Activated naive CD8-positive, alpha-beta T cell (primary cell): ENCODE results near the gene ECHDC1.

Source experiments
- H3K27ac Mint-ChIP-seq: one replicate; pipeline ENCODE4 v1.8.0; 2021; ENCODE audit warnings: mixed read lengths
- H3K27me3 Mint-ChIP-seq: one replicate; pipeline ENCODE4 v1.8.0; 2021; ENCODE audit warnings: mixed read lengths
- H3K36me3 Mint-ChIP-seq: one replicate; pipeline ENCODE4 v1.8.0; 2021; ENCODE audit warnings: mixed read lengths
- H3K4me1 Mint-ChIP-seq: one replicate; pipeline ENCODE4 v1.8.0; 2021; ENCODE audit warnings: low read depth, mixed read lengths
- H3K4me3 Mint-ChIP-seq: one replicate; pipeline ENCODE4 v1.8.0; 2021; ENCODE audit warnings: mild to moderate bottlenecking, mixed read lengths
- H3K9me3 Mint-ChIP-seq: one replicate; pipeline ENCODE4 v1.8.0; 2021; ENCODE audit warnings: low read depth, mixed read lengths

Gene ECHDC1

DNA sequence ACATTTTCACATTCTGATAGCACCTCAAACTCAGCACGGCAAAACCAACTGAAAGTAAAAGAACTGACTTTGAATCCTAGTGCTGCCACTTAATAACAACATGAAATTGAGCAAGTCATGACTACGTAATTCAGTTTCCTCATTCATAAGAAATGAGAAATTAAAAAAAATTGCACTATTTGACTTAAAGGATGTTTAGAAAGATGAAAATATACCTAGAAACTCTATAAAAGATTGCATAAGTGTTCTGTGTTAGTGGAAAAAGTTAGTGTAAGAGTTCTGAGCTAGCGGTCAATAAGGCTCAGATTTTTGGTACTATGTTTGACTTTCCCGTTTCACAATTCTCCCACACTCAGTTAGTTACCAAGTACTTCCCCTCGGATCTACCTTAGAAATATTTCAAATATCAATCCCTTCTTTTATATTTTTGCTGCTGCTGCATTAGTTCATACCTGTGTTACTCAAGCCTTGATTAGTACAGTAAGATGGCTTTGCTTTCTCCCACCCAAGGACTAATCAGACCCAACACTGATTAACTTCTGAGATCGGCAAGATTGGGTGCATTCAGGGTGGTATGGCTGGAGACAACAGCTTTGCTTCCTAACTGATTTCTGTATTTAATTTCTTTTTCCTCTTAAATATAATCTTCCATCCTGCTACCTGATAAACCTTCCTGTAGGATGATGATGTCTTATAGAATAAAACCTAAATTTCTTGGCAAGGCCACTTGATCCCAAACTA lies 25.9 kb downstream of the ECHDC1 start:
- Mint-ChIP-seq H3K27me3 (no peaks in the 10 kb centered on the region), H3K36me3 (peaks cover 11% of the 10 kb centered on the region), H3K27ac (peak overlapping the region; percentile 72), H3K4me1 (peaks cover 22% of the 10 kb centered on the region), H3K4me3 (no peak overlapping the region), H3K9me3 (no peaks in the 10 kb centered on the region)

DNA sequence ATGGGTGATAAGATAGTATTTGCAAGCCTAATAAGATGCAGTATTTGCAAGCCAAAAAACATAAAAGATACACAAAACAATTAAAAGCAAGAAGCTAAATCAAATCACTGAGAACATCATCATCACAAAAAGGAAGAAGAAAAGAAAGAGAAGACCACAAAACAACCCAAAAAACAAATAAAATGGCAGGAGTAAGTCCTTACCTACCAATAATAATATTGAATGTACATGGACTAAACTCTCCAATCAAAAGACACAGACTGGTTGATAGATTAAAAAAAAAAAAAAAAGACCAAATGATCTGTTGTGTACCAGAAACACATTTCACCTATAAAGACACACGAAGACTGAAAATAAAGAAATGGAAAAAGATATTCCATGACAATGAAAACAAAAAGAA lies 37.7 kb downstream of the ECHDC1 start:
- H3K27me3 Mint-ChIP-seq, result no peaks in the 10 kb centered on the region
- no peak overlapping the region for H3K4me3 Mint-ChIP-seq
- H3K36me3 Mint-ChIP-seq, result peaks cover 30% of the 10 kb centered on the region
- peaks cover 63% of the 10 kb centered on the region for H3K4me1 Mint-ChIP-seq
- H3K9me3 Mint-ChIP-seq, result peaks cover 10% of the 10 kb centered on the region
- no peak overlapping the region for H3K27ac Mint-ChIP-seq

DNA sequence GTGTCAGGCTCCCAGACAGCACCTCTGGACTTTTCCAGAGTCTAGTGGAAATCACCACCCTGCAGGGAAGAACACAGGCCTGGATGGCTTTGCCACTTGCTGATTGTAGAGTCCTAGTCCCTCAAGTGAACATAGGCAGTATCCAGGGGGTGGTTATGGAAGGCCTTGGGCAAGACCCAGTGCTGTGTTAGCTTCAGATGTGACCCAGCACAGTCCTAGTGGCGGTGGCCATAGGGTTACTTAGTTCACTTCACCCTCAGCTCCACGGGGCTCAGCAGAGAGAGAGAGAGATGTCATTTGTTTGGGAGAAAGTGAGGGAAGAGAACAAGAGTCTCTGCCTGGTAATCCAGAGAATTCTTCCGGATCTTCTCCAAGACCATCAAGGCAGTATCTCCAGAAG lies 39.5 kb downstream of the ECHDC1 start:
- H3K4me3 Mint-ChIP-seq, result no peak overlapping the region
- H3K36me3 Mint-ChIP-seq, result peaks cover 18% of the 10 kb centered on the region
- H3K27me3 Mint-ChIP-seq, result no peaks in the 10 kb centered on the region
- peaks cover 10% of the 10 kb centered on the region for H3K9me3 Mint-ChIP-seq
- H3K4me1 Mint-ChIP-seq, result peaks cover 57% of the 10 kb centered on the region
- peak overlapping the region; percentile 61 for H3K27ac Mint-ChIP-seq

- no peaks in the 10 kb centered on the region for H3K27me3 Mint-ChIP-seq
- peak overlapping the region; percentile 61 for H3K27ac Mint-ChIP-seq
- peaks cover 51% of the 10 kb centered on the region for H3K4me1 Mint-ChIP-seq
- no peak overlapping the region for H3K4me3 Mint-ChIP-seq
- peaks cover 5% of the 10 kb centered on the region for H3K9me3 Mint-ChIP-seq
- peaks cover 13% of the 10 kb centered on the region for H3K36me3 Mint-ChIP-seq
Observed at GRCh38 chr6:127302728-127303660, 40.4 kb downstream of the ECHDC1 start.

DNA sequence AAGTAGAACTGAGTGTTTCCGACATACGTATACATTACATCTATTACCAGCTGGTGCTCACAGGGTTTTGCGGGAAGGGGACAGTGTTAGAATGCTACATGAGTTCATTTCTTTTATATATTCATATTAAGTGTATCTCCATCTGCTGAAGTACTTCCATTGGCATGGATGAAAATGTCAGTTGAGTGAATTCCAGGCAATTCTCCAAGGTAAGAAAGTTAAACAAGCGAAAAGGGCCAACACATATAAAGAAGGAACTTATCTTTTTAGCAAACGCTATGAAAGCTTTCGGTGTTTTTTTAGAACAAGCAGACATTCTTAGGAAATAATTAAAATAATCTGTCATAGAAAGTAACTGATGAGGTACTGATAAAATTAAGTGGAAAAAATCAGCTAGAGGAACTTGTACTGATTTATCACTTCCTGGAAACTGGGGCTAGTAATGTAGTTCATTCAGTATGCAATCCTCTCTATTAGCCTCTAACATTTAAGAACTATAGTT lies 42.2 kb downstream of the ECHDC1 start:
- Mint-ChIP-seq H3K4me1 (peaks cover 46% of the 10 kb centered on the region), H3K9me3 (no peaks in the 10 kb centered on the region), H3K27me3 (no peaks in the 10 kb centered on the region), H3K4me3 (peak overlapping the region; percentile 48), H3K36me3 (peaks cover 6% of the 10 kb centered on the region), H3K27ac (peak overlapping the region; percentile 86)

DNA sequence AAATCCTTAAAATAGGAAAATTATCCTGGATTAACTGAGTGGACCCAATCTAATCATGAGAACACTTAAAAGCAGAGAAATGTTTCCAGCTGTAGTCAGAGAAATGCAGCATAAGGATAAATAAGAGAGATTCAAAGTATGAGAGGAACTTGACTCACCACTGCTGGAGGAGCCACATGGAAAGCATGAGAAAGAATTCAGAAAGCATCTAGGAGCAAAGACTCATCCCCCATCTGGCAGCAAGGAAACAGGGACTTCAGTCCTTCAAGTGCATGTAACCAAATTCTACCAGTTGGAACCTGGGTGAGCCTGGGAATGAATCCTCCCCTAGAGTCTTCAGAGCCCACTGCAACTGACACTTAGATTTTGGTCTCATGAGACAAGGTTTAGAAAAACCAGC lies 43.0 kb downstream of the ECHDC1 start:
- Mint-ChIP-seq H3K36me3 (peaks cover 2% of the 10 kb centered on the region), H3K27me3 (no peaks in the 10 kb centered on the region), H3K9me3 (no peaks in the 10 kb centered on the region), H3K27ac (peak overlapping the region; percentile 55), H3K4me1 (peaks cover 39% of the 10 kb centered on the region), H3K4me3 (no peak overlapping the region)

GRCh38 chr6:127299522-127300240 lies 43.7 kb downstream of the ECHDC1 start:
- H3K9me3 Mint-ChIP-seq, result no peaks in the 10 kb centered on the region
- H3K27ac Mint-ChIP-seq, result peak overlapping the region; percentile 55
- no peaks in the 10 kb centered on the region for H3K27me3 Mint-ChIP-seq
- peaks cover 33% of the 10 kb centered on the region for H3K4me1 Mint-ChIP-seq
- no peak overlapping the region for H3K4me3 Mint-ChIP-seq
- H3K36me3 Mint-ChIP-seq, result peaks cover 2% of the 10 kb centered on the region

- H3K4me3 Mint-ChIP-seq, result no peak overlapping the region
- H3K4me1 Mint-ChIP-seq, result peaks cover 24% of the 10 kb centered on the region
- no peak overlapping the region for H3K27ac Mint-ChIP-seq
- no peaks in the 10 kb centered on the region for H3K9me3 Mint-ChIP-seq
- no peaks in the 10 kb centered on the region for H3K27me3 Mint-ChIP-seq
- H3K36me3 Mint-ChIP-seq, result peaks cover 2% of the 10 kb centered on the region
Observed at GRCh38 chr6:127298475-127298874, 44.9 kb downstream of the ECHDC1 start.

GRCh38 chr6:127297502-127298070 lies 45.8 kb downstream of the ECHDC1 start:
- H3K4me3 Mint-ChIP-seq, result no peak overlapping the region
- H3K27me3 Mint-ChIP-seq, result no peaks in the 10 kb centered on the region
- no peaks in the 10 kb centered on the region for H3K9me3 Mint-ChIP-seq
- H3K4me1 Mint-ChIP-seq, result peaks cover 27% of the 10 kb centered on the region
- H3K36me3 Mint-ChIP-seq, result peaks cover 5% of the 10 kb centered on the region
- H3K27ac Mint-ChIP-seq, result peak overlapping the region; percentile 58

DNA sequence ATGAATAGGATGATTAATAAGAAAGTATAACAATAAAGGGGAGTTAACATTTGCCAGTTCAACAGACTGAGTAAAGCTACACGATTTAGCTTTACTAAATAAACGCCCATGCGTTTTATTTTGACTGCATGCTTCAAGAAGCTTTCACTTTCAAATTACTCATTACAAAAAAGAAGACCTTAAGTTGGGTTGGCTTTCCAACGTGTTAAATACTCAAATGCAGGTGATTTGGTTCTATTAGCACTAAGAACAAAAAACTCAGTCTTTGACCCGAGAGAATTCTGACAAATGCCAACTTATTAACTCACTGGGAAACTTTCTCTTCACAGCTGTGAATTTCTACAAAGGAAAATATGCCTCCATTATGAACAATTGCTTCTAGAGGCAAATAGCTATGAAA lies 51.9 kb downstream of the ECHDC1 start:
- Mint-ChIP-seq H3K9me3 (no peaks in the 10 kb centered on the region), H3K4me3 (peak overlapping the region; percentile 27), H3K27ac (peak overlapping the region; percentile 74), H3K27me3 (no peaks in the 10 kb centered on the region), H3K36me3 (peaks cover 9% of the 10 kb centered on the region), H3K4me1 (peaks cover 42% of the 10 kb centered on the region)

GRCh38 chr6:127290391-127291265 lies 52.8 kb downstream of the ECHDC1 start:
- H3K27me3 Mint-ChIP-seq, result no peaks in the 10 kb centered on the region
- H3K36me3 Mint-ChIP-seq, result peaks cover 14% of the 10 kb centered on the region
- no peak overlapping the region for H3K4me3 Mint-ChIP-seq
- H3K27ac Mint-ChIP-seq, result peak overlapping the region; percentile 74
- no peaks in the 10 kb centered on the region for H3K9me3 Mint-ChIP-seq
- peaks cover 42% of the 10 kb centered on the region for H3K4me1 Mint-ChIP-seq

- Mint-ChIP-seq H3K27ac (peak overlapping the region; percentile 74), H3K4me1 (peaks cover 43% of the 10 kb centered on the region), H3K4me3 (no peak overlapping the region), H3K27me3 (no peaks in the 10 kb centered on the region), H3K36me3 (peaks cover 18% of the 10 kb centered on the region), H3K9me3 (no peaks in the 10 kb centered on the region)
Observed at GRCh38 chr6:127289934-127290333, 53.5 kb downstream of the ECHDC1 start.

DNA sequence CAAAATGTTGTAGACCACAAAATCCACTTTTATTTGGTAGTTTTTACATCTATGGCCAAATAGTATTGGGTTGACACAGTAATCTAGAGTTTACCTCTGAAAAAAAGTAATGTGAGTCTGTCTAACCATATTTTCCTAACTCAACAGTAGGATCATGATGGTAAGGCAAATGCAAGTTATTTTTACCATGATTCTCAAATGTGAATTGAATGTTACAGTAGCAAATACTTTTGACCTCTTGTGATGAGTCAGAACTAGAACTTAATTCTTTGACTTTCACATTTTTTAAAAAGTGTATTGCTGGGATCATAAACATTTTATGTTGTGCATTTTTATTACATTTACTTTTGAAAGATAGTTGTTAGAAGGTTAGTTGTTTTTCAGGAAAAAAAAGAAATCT lies 54.7 kb downstream of the ECHDC1 start:
- H3K36me3 Mint-ChIP-seq, result peaks cover 25% of the 10 kb centered on the region

GRCh38 chr6:127282184-127282583 lies 61.2 kb downstream of the ECHDC1 start:
- H3K9me3 Mint-ChIP-seq, result no peaks in the 10 kb centered on the region
- peaks cover 22% of the 10 kb centered on the region for H3K36me3 Mint-ChIP-seq
- no peak overlapping the region for H3K4me3 Mint-ChIP-seq
- no peaks in the 10 kb centered on the region for H3K27me3 Mint-ChIP-seq
- peaks cover 16% of the 10 kb centered on the region for H3K4me1 Mint-ChIP-seq
- H3K27ac Mint-ChIP-seq, result no peak overlapping the region

More for the DNA sequence above, 54.7 kb downstream of the ECHDC1 start:
- Mint-ChIP-seq H3K27me3 (no peaks in the 10 kb centered on the region), H3K9me3 (no peaks in the 10 kb centered on the region), H3K4me3 (no peak overlapping the region), H3K4me1 (peaks cover 43% of the 10 kb centered on the region), H3K27ac (peak overlapping the region; percentile 78)
